SK-N-SH (cell line): ENCODE measurements around the gene SYNE3.

Experiments used
- FOXM1 ChIP-seq: IDR thresholded peaks from 2 replicates; pipeline ENCODE4 v1.4.0; 2012; ENCODE audit warnings: low read depth, mild to moderate bottlenecking
- GABPA ChIP-seq: IDR thresholded peaks from 2 replicates; pipeline ENCODE4 v1.4.0; 2012; ENCODE audit warnings: low read depth, mild to moderate bottlenecking
- TF ChIP-seq, protein P1 (sequence below): fragments of 200-600 bp; sonication (generic); IDR thresholded peaks from 2 replicates; pipeline ENCODE4 v1.6.1; 2017; ENCODE audit warnings: antibody characterized with exemption, mild to moderate bottlenecking, moderate library complexity

DNA sequence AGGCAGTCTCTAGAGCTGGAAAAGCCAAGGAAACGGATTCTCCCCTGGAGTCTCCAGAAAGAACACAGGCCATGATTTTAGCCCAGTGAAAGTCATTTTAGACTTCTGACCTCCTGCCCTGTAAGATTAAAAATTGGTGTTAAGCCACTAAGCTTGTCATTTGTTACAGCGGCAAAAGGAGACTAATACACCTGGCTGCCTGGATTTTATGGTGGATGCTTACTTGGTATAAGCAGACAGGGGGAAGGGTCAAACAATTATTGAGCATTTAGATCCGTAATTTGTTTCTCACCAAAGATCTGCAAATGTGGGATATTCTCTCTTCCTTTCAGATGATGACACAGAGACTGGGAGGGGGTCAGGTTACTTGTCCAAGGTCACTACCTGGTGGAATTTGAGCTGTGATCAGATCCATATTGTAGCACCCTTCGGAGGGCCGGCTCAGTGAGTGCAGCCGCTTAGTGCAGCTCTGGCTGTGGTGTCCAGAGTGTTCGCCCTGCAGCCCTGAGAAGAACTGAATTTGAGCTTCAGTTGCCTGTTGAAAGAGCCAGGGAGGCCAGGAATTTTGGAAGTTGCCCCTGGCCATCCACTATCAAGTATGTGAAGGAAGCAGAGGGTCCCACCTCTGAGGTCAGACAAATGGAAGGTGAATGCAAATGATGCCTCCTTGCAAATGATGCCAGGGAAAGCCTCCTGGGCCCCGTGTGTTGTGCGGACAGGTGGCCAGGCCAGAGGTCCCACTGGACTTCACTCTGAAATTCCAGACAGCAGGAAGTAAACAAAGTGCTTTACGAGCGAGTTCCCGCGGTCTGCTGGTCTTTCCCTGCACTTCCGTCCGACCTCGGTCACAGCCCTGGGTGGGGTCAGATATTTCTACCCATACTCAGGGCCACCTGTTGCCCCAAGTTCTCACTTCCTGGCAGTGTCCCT is 33.5 kb upstream of the SYNE3 start:
- TF ChIP-seq GABPA (no peak), FOXM1 (no peak)
- TF ChIP-seq, protein P1, sequence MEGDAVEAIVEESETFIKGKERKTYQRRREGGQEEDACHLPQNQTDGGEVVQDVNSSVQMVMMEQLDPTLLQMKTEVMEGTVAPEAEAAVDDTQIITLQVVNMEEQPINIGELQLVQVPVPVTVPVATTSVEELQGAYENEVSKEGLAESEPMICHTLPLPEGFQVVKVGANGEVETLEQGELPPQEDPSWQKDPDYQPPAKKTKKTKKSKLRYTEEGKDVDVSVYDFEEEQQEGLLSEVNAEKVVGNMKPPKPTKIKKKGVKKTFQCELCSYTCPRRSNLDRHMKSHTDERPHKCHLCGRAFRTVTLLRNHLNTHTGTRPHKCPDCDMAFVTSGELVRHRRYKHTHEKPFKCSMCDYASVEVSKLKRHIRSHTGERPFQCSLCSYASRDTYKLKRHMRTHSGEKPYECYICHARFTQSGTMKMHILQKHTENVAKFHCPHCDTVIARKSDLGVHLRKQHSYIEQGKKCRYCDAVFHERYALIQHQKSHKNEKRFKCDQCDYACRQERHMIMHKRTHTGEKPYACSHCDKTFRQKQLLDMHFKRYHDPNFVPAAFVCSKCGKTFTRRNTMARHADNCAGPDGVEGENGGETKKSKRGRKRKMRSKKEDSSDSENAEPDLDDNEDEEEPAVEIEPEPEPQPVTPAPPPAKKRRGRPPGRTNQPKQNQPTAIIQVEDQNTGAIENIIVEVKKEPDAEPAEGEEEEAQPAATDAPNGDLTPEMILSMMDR: no peak
